Neural cell (in vitro differentiated cells): ENCODE measurements around the gene TMCC2. TPM values are rescaled to one million over a fixed set of nuclear protein-coding genes. Genes with fewer than 3 reads are reported as not detected.
A peak's percentile ranks its signal among the peaks of the same experiment; 100 is the strongest.

Experiments used
- H2AFZ ChIP-seq: fragments of 200-600, 300-800 bp; sonication (generic), shearing (Covaris generic); 2 replicates; pipeline ENCODE4 v1.6.0; 2014; ENCODE audit warnings: low read depth, mild to moderate bottlenecking, antibody characterized with exemption, low read length, moderate library complexity
- H3F3A ChIP-seq: fragments of 200-600 bp; shearing (Covaris generic); 2 replicates; pipeline ENCODE4 v1.6.1; 2016; ENCODE audit warnings: mild to moderate bottlenecking, moderate library complexity, mixed read lengths, antibody characterized with exemption, low read length; ENCODE audit not compliant: insufficient read depth, poor library complexity, severe bottlenecking
- H3K27ac ChIP-seq: fragments of 200-600, 300-800 bp; sonication (generic), shearing (Covaris generic); 2 replicates; pipeline ENCODE4 v1.5.1; 2014; ENCODE audit warnings: mild to moderate bottlenecking, low read length, moderate library complexity
- H3K27me3 ChIP-seq: fragments of 300-800, 200-600 bp; sonication (generic), shearing (Covaris generic); 2 replicates; pipeline ENCODE4 v1.6.0; 2014; ENCODE audit warnings: mild to moderate bottlenecking, low read depth, low read length, moderate library complexity; ENCODE audit not compliant: insufficient read depth
- H3K36me3 ChIP-seq: fragments of 300-800, 200-600 bp; sonication (generic), shearing (Covaris generic); 2 replicates; pipeline ENCODE4 v1.5.1; 2014; ENCODE audit warnings: mild to moderate bottlenecking, antibody characterized with exemption, low read length, moderate library complexity; ENCODE audit not compliant: insufficient read depth
- H3K4me2 ChIP-seq: fragments of 300-800, 200-600 bp; sonication (generic), shearing (Covaris generic); 2 replicates; pipeline ENCODE4 v1.6.0; 2014; ENCODE audit warnings: mild to moderate bottlenecking, low read length
- H3K4me3 ChIP-seq: fragments of 300-800, 200-600 bp; sonication (generic), shearing (Covaris generic); 2 replicates; pipeline ENCODE4 v1.5.1; 2014; ENCODE audit warnings: mild to moderate bottlenecking, low read length, moderate library complexity
- H3K79me2 ChIP-seq: fragments of 200-600 bp; shearing (Covaris generic); replicated peaks from 2 replicates; pipeline ENCODE4 v1.6.0; 2014; ENCODE audit warnings: mild to moderate bottlenecking, low read length, moderate library complexity; ENCODE audit not compliant: insufficient read depth
- H3K9ac ChIP-seq: fragments of 300-800, 200-600 bp; sonication (generic), shearing (Covaris generic); 2 replicates; pipeline ENCODE4 v1.6.1; 2016; ENCODE audit warnings: mild to moderate bottlenecking, low read length, mixed read lengths
- H3K9me2 ChIP-seq: fragments of 200-600 bp; shearing (Covaris generic); 2 replicates; pipeline ENCODE4 v1.6.1; 2016; ENCODE audit warnings: mild to moderate bottlenecking, low read length, mixed read lengths; ENCODE audit not compliant: insufficient read depth
- H3K9me3 ChIP-seq: fragments of 200-600, 300-800 bp; sonication (generic), shearing (Covaris generic); 2 replicates; pipeline ENCODE4 v1.6.1; 2016; ENCODE audit warnings: mild to moderate bottlenecking, mixed run types, low read length, moderate library complexity, mixed read lengths
- H4K20me1 ChIP-seq: fragments of 200-600 bp; shearing (Covaris generic); 2 replicates; pipeline ENCODE4 v1.6.1; 2016; ENCODE audit warnings: mild to moderate bottlenecking, mixed run types; ENCODE audit not compliant: insufficient read depth
- CTCF ChIP-seq: fragments of 450-650 bp; IDR thresholded peaks from 2 replicates; pipeline ENCODE4 v1.5.1; 2014; ENCODE audit warnings: antibody characterized with exemption, mild to moderate bottlenecking, moderate library complexity; ENCODE audit not compliant: poor library complexity, severe bottlenecking
- EP300 ChIP-seq: fragments of 450-650 bp; conservative IDR thresholded peaks from 2 replicates; pipeline ENCODE4 v1.6.1; 2014; ENCODE audit warnings: antibody characterized with exemption, mild to moderate bottlenecking, moderate library complexity; ENCODE audit not compliant: poor library complexity, severe bottlenecking
- EZH2 ChIP-seq: fragments of 200-600, 300-800 bp; shearing (Covaris generic), sonication (generic); IDR thresholded peaks from 2 replicates; pipeline ENCODE4 v1.6.1; 2014; ENCODE audit warnings: antibody characterized with exemption, low read length, borderline replicate concordance, mild to moderate bottlenecking; ENCODE audit not compliant: insufficient read depth, poor library complexity, severe bottlenecking
- MXI1 ChIP-seq: fragments of 450-650 bp; conservative IDR thresholded peaks from 2 replicates; pipeline ENCODE4 v1.6.1; 2014; ENCODE audit warnings: antibody characterized with exemption, mild to moderate bottlenecking; ENCODE audit not compliant: poor library complexity, severe bottlenecking
- POLR2AphosphoS5 ChIP-seq: IDR thresholded peaks from 2 replicates; pipeline ENCODE4 v1.6.1; 2012
- RAD21 ChIP-seq: fragments of 450-650 bp; conservative IDR thresholded peaks from 2 replicates; pipeline ENCODE4 v1.6.1; 2014; ENCODE audit warnings: antibody characterized with exemption, mild to moderate bottlenecking, moderate library complexity
- SMC3 ChIP-seq: fragments of 450-650 bp; conservative IDR thresholded peaks from 2 replicates; pipeline ENCODE4 v1.6.1; 2014; ENCODE audit warnings: antibody characterized with exemption, mild to moderate bottlenecking, moderate library complexity; ENCODE audit not compliant: poor library complexity
- TAF1 ChIP-seq: IDR thresholded peaks from 2 replicates; pipeline ENCODE4 v1.6.1; 2012; ENCODE audit warnings: low read depth
- polyA plus RNA-seq: library from polyadenylated mRNA; depleted of rRNA; stranded (reverse); fragments of >200 nt; gene quantifications from 2 replicates; pipeline ENCODE4 v1.2.3, GENCODE V29; 2014
- TF ChIP-seq, protein P1 (sequence below): IDR thresholded peaks from 2 replicates; pipeline ENCODE4 v1.6.1; 2012; ENCODE audit warnings: borderline replicate concordance

TMCC2 gene
- polyA plus RNA-seq, 1 donor from 2014 or later = 32.2 TPM

- TF ChIP-seq, protein P1, sequence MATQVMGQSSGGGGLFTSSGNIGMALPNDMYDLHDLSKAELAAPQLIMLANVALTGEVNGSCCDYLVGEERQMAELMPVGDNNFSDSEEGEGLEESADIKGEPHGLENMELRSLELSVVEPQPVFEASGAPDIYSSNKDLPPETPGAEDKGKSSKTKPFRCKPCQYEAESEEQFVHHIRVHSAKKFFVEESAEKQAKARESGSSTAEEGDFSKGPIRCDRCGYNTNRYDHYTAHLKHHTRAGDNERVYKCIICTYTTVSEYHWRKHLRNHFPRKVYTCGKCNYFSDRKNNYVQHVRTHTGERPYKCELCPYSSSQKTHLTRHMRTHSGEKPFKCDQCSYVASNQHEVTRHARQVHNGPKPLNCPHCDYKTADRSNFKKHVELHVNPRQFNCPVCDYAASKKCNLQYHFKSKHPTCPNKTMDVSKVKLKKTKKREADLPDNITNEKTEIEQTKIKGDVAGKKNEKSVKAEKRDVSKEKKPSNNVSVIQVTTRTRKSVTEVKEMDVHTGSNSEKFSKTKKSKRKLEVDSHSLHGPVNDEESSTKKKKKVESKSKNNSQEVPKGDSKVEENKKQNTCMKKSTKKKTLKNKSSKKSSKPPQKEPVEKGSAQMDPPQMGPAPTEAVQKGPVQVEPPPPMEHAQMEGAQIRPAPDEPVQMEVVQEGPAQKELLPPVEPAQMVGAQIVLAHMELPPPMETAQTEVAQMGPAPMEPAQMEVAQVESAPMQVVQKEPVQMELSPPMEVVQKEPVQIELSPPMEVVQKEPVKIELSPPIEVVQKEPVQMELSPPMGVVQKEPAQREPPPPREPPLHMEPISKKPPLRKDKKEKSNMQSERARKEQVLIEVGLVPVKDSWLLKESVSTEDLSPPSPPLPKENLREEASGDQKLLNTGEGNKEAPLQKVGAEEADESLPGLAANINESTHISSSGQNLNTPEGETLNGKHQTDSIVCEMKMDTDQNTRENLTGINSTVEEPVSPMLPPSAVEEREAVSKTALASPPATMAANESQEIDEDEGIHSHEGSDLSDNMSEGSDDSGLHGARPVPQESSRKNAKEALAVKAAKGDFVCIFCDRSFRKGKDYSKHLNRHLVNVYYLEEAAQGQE = no peak
- TF ChIP-seq TAF1 (no peak), EP300 (no peak), RAD21 (no peak), EZH2 (no peak), POLR2AphosphoS5 (no peak), CTCF (no peak), SMC3 (no peak), MXI1 (no peak)
- H3K36me3 ChIP-seq = no peaks in the 10 kb centered on the region
- no peak overlapping the region for H3K27ac ChIP-seq
- no peaks in the 10 kb centered on the region for H3K9me2 ChIP-seq
- no peaks in the 10 kb centered on the region for H3F3A ChIP-seq
- no peaks in the 10 kb centered on the region for H3K27me3 ChIP-seq
- H3K4me2 ChIP-seq = peak overlapping the region; percentile 12
- no peak overlapping the region for H2AFZ ChIP-seq
- H3K4me3 ChIP-seq = peak overlapping the region; percentile 30
- H3K9ac ChIP-seq = no peak overlapping the region
- no peaks in the 10 kb centered on the region for H4K20me1 ChIP-seq
- peaks cover 22% of the 10 kb centered on the region for H3K79me2 ChIP-seq
- no peaks in the 10 kb centered on the region for H3K9me3 ChIP-seq
Observed at GRCh38 chr1:205208811-205209210, 18.9 kb upstream of the TMCC2 start.

- no peaks in the 10 kb centered on the region for H3K9me3 ChIP-seq
- peaks cover 16% of the 10 kb centered on the region for H3K79me2 ChIP-seq
- H2AFZ ChIP-seq = peak overlapping the region; percentile 90
Observed at GRCh38 chr1:205210756-205211168, 17.0 kb upstream of the TMCC2 start.

More at GRCh38 chr1:205210756-205211168, 17.0 kb upstream of the TMCC2 start:
- TF ChIP-seq SMC3 (no peak), RAD21 (no peak), EZH2 (no peak)
- H3K4me3 ChIP-seq = peak overlapping the region; percentile 100
- no peaks in the 10 kb centered on the region for H3K27me3 ChIP-seq
- H3K27ac ChIP-seq = peak overlapping the region; percentile 91
- peak overlapping the region; percentile 65 for H3K4me2 ChIP-seq
- no peaks in the 10 kb centered on the region for H4K20me1 ChIP-seq
- no peaks in the 10 kb centered on the region for H3F3A ChIP-seq
- H3K9me2 ChIP-seq = no peaks in the 10 kb centered on the region
- H3K9ac ChIP-seq = peak overlapping the region; percentile 91
- no peaks in the 10 kb centered on the region for H3K36me3 ChIP-seq
